GM13977 (cell line): ENCODE results near the gene ERBB4.

Experiments
- DNase-seq: peaks from one replicate; pipeline ENCODE4 v3.0.0; 2012; ENCODE audit warnings: low spot score
- CTCF ChIP-seq: IDR thresholded peaks from 2 replicates; pipeline ENCODE4 v1.5.1; 2012; ENCODE audit warnings: mild to moderate bottlenecking, control low read depth; ENCODE audit not compliant: insufficient read depth; ENCODE audit errors: extremely low read depth, missing control alignments
- in situ Hi-C: fragments of 300-500 bp; cut with MboI; formaldehyde crosslinking; loops from one replicate; pipeline ENCODE4 v1.12.0; 2022; ENCODE audit warnings: low sequenced_read_pairs, low pct_unique_long_range_greater_than_20kb, mixed read lengths, inconsistent platforms; ENCODE audit not compliant: unreplicated experiment

ERBB4 gene

GRCh38 chr2:212066546-212066945 is 472.1 kb downstream of the ERBB4 start:
- TF ChIP-seq CTCF, result no peak
- in situ Hi-C loops, result no loop called here
- no peak for DNase-seq

GRCh38 chr2:212064318-212064717 is 474.3 kb downstream of the ERBB4 start:
- in situ Hi-C loops, result no loop called here
- no peak for TF ChIP-seq CTCF
- DNase-seq, result no peak

GRCh38 chr2:212052412-212053159 is 486.0 kb downstream of the ERBB4 start:
- TF ChIP-seq CTCF, result no peak
- in situ Hi-C loops, result no loop called here
- DNase-seq, result no peak

GRCh38 chr2:212050871-212051270 is 487.7 kb downstream of the ERBB4 start:
- no peak for TF ChIP-seq CTCF
- in situ Hi-C loops, result no loop called here
- DNase-seq, result no peak

- in situ Hi-C loops, result no loop called here
- no peak for TF ChIP-seq CTCF
- no peak for DNase-seq
Measured at GRCh38 chr2:212042562-212042961, 496.0 kb downstream of the ERBB4 start.

- TF ChIP-seq CTCF, result no peak
- in situ Hi-C loops, result no loop called here
- no peak for DNase-seq
Measured at GRCh38 chr2:212037062-212037461, 501.5 kb downstream of the ERBB4 start.
